ENCODE measurements around the gene ZNF689.

ZNF689 gene

GRCh38 chr16:30565984-30566383 lies 44.2 kb downstream of the ZNF689 start:
- POLR2A ChIA-PET = no interaction called here
- no peaks in the 10 kb centered on the region for H3K9me3 ChIP-seq (ENCODE audit: control extremely low read depth in 1 of 5, control insufficient read depth in 4 of 5, insufficient read depth in 2 of 5, low read depth in 1 of 5, low read length in 4 of 5)
- no peaks in the 10 kb centered on the region for H3K36me3 ChIP-seq (ENCODE audit: control insufficient read depth in 4 of 4, insufficient read depth in 4 of 4, low read length in 3 of 4)
- no peak overlapping the region for H3K27ac ChIP-seq (ENCODE audit: insufficient read depth in 1 of 2, low read depth in 1 of 2, low read length in 2 of 2, poor library complexity in 1 of 2, severe bottlenecking in 2 of 2)
- DNase-seq = no peak
- CTCF ChIA-PET = interaction anchor here (0.5 to 1.5 kb wide), 7 partner anchors 32 to 135 kb away, joined by 3 to 6 read pairs (median 4); partner anchors contain the start of gene PRR14
- WGBS (ENCODE audit: insufficient coverage) = 96% methylated on average over 8 of the region's 8 CpGs
- H3K27me3 ChIP-seq (replicated peaks in 2 of 5; ENCODE audit: control insufficient read depth in 4 of 5, insufficient read depth in 5 of 5, low read length in 4 of 5) = no peaks in the 10 kb centered on the region
- peaks cover 3 to 45% (median 33%) of the 10 kb centered on the region in 4 experiments for H3K4me1 ChIP-seq (ENCODE audit: control extremely low read depth in 1 of 4, control insufficient read depth in 4 of 4, insufficient read depth in 4 of 4, low read length in 3 of 4)
- H3K4me3 ChIP-seq (ENCODE audit: control insufficient read depth in 1 of 7, extremely low read depth in 1 of 7, insufficient read depth in 4 of 7, low read depth in 2 of 7, low read length in 6 of 7) = no peak overlapping the region

- Histone ChIP-seq H3K9me3 (ENCODE audit: control extremely low read depth in 1 of 5, control insufficient read depth in 4 of 5, insufficient read depth in 2 of 5, low read depth in 1 of 5, low read length in 4 of 5) (no peaks in the 10 kb centered on the region), H3K27me3 (replicated peaks in 2 of 5; ENCODE audit: control insufficient read depth in 4 of 5, insufficient read depth in 5 of 5, low read length in 4 of 5) (no peaks in the 10 kb centered on the region), H3K4me1 (ENCODE audit: control extremely low read depth in 1 of 4, control insufficient read depth in 4 of 4, insufficient read depth in 4 of 4, low read length in 3 of 4) (peaks cover 3 to 41% (median 31%) of the 10 kb centered on the region in 4 experiments), H3K36me3 (ENCODE audit: control insufficient read depth in 4 of 4, insufficient read depth in 4 of 4, low read length in 3 of 4) (no peaks in the 10 kb centered on the region), H3K4me3 (ENCODE audit: control insufficient read depth in 1 of 7, extremely low read depth in 1 of 7, insufficient read depth in 4 of 7, low read depth in 2 of 7, low read length in 6 of 7) (no peak overlapping the region), H3K27ac (ENCODE audit: insufficient read depth in 1 of 2, low read depth in 1 of 2, low read length in 2 of 2, poor library complexity in 1 of 2, severe bottlenecking in 2 of 2) (no peak overlapping the region)
- ChIA-PET CTCF (interaction anchor here (0.5 to 1.5 kb wide), 6 partner anchors 32 to 136 kb away, joined by 3 to 6 read pairs (median 4); partner anchors contain the start of gene PRR14), POLR2A (no interaction called here)
- DNase-seq = no peak
- 72% methylated on average over 3 of the region's 7 CpGs for WGBS (ENCODE audit: insufficient coverage)
Measured at GRCh38 chr16:30565526-30565925, 44.7 kb downstream of the ZNF689 start.

- DNase-seq = peak in 2 of 3 donors; percentile 22 to 34
- WGBS (ENCODE audit: insufficient coverage) = 100% methylated on average over 9 of the region's 14 CpGs
- Histone ChIP-seq H3K27ac (ENCODE audit: insufficient read depth in 1 of 2, low read depth in 1 of 2, low read length in 2 of 2, poor library complexity in 1 of 2, severe bottlenecking in 2 of 2) (peak overlapping the region in 1 of 2 experiments; percentile 71), H3K9me3 (ENCODE audit: control extremely low read depth in 1 of 5, control insufficient read depth in 4 of 5, insufficient read depth in 2 of 5, low read depth in 1 of 5, low read length in 4 of 5) (no peaks in the 10 kb centered on the region), H3K36me3 (ENCODE audit: control insufficient read depth in 4 of 4, insufficient read depth in 4 of 4, low read length in 3 of 4) (no peaks in the 10 kb centered on the region), H3K27me3 (replicated peaks in 2 of 5; ENCODE audit: control insufficient read depth in 4 of 5, insufficient read depth in 5 of 5, low read length in 4 of 5) (no peaks in the 10 kb centered on the region), H3K4me1 (ENCODE audit: control extremely low read depth in 1 of 4, control insufficient read depth in 4 of 4, insufficient read depth in 4 of 4, low read length in 3 of 4) (peaks cover 0 to 23% (median 19%) of the 10 kb centered on the region in 4 experiments), H3K4me3 (ENCODE audit: control insufficient read depth in 1 of 7, extremely low read depth in 1 of 7, insufficient read depth in 4 of 7, low read depth in 2 of 7, low read length in 6 of 7) (peak overlapping the region in 5 of 7 experiments; percentile 70 to 89 (median 80))
- POLR2A ChIA-PET = interaction anchor here (0.6 to 1.7 kb wide), 3 partner anchors 27 to 167 kb away, joined by 3 to 7 read pairs (median 6); partner anchors contain the start of genes ZNF48 and ZNF747
- CTCF ChIA-PET = interaction anchor here (0.6 to 1.1 kb wide), 7 partner anchors 9 to 75 kb away, joined by 3 to 4 read pairs (median 3); partner anchors contain the start of gene ZNF688
Measured at GRCh38 chr16:30562021-30562420, 48.2 kb downstream of the ZNF689 start.

- ChIA-PET POLR2A (interaction anchor here (0.6 to 1.7 kb wide), 3 partner anchors 13 to 120 kb away, joined by 4 to 7 read pairs (median 6); partner anchors contain the start of gene ZNF747), CTCF (interaction anchor here (0.6 to 1.1 kb wide), 6 partner anchors 10 to 76 kb away, joined by 3 to 4 read pairs (median 3); partner anchors contain the start of gene ZNF688)
- Histone ChIP-seq H3K4me1 (ENCODE audit: control extremely low read depth in 1 of 4, control insufficient read depth in 4 of 4, insufficient read depth in 4 of 4, low read length in 3 of 4) (peaks cover 0 to 24% (median 20%) of the 10 kb centered on the region in 4 experiments), H3K4me3 (ENCODE audit: control insufficient read depth in 1 of 7, extremely low read depth in 1 of 7, insufficient read depth in 4 of 7, low read depth in 2 of 7, low read length in 6 of 7) (peak overlapping the region in 6 of 7 experiments; percentile 56 to 89 (median 76)), H3K36me3 (ENCODE audit: control insufficient read depth in 4 of 4, insufficient read depth in 4 of 4, low read length in 3 of 4) (peaks cover 0 to 2% (median 0%) of the 10 kb centered on the region in 4 experiments), H3K27me3 (replicated peaks in 2 of 5; ENCODE audit: control insufficient read depth in 4 of 5, insufficient read depth in 5 of 5, low read length in 4 of 5) (no peaks in the 10 kb centered on the region), H3K9me3 (ENCODE audit: control extremely low read depth in 1 of 5, control insufficient read depth in 4 of 5, insufficient read depth in 2 of 5, low read depth in 1 of 5, low read length in 4 of 5) (no peaks in the 10 kb centered on the region), H3K27ac (ENCODE audit: insufficient read depth in 1 of 2, low read depth in 1 of 2, low read length in 2 of 2, poor library complexity in 1 of 2, severe bottlenecking in 2 of 2) (peak overlapping the region; percentile 58 to 71)
- peak in 2 of 3 donors; percentile 41 to 42 for DNase-seq
- WGBS (ENCODE audit: insufficient coverage) = 14% methylated on average over 45 of the region's 46 CpGs
Measured at GRCh38 chr16:30561089-30561816, 48.9 kb downstream of the ZNF689 start.

GRCh38 chr16:30559690-30560089 lies 50.5 kb downstream of the ZNF689 start:
- H3K27me3 ChIP-seq (replicated peaks in 2 of 5; ENCODE audit: control insufficient read depth in 4 of 5, insufficient read depth in 5 of 5, low read length in 4 of 5) = no peaks in the 10 kb centered on the region
- ChIA-PET CTCF (interaction anchor here (0.6 to 3.3 kb wide), 2 partner anchors 16 to 24 kb away, joined by 3 to 29 read pairs; partner anchors contain the start of gene ZNF747), POLR2A (no interaction called here)
- H3K4me1 ChIP-seq (ENCODE audit: control extremely low read depth in 1 of 4, control insufficient read depth in 4 of 4, insufficient read depth in 4 of 4, low read length in 3 of 4) = peaks cover 0 to 24% (median 20%) of the 10 kb centered on the region in 4 experiments
- DNase-seq = no peak
- no peak overlapping the region for H3K4me3 ChIP-seq (ENCODE audit: control insufficient read depth in 1 of 7, extremely low read depth in 1 of 7, insufficient read depth in 4 of 7, low read depth in 2 of 7, low read length in 6 of 7)
- H3K9me3 ChIP-seq (ENCODE audit: control extremely low read depth in 1 of 5, control insufficient read depth in 4 of 5, insufficient read depth in 2 of 5, low read depth in 1 of 5, low read length in 4 of 5) = no peaks in the 10 kb centered on the region
- no peak overlapping the region for H3K27ac ChIP-seq (ENCODE audit: insufficient read depth in 1 of 2, low read depth in 1 of 2, low read length in 2 of 2, poor library complexity in 1 of 2, severe bottlenecking in 2 of 2)
- peaks cover 0 to 14% (median 13%) of the 10 kb centered on the region in 4 experiments for H3K36me3 ChIP-seq (ENCODE audit: control insufficient read depth in 4 of 4, insufficient read depth in 4 of 4, low read length in 3 of 4)
- 100% methylated on average over 4 of the region's 6 CpGs for WGBS (ENCODE audit: insufficient coverage)

- Histone ChIP-seq H3K4me3 (ENCODE audit: control insufficient read depth in 1 of 7, extremely low read depth in 1 of 7, insufficient read depth in 4 of 7, low read depth in 2 of 7, low read length in 6 of 7) (peak overlapping the region in 5 of 7 experiments; percentile 8 to 88 (median 75)), H3K9me3 (ENCODE audit: control extremely low read depth in 1 of 5, control insufficient read depth in 4 of 5, insufficient read depth in 2 of 5, low read depth in 1 of 5, low read length in 4 of 5) (no peaks in the 10 kb centered on the region), H3K4me1 (ENCODE audit: control extremely low read depth in 1 of 4, control insufficient read depth in 4 of 4, insufficient read depth in 4 of 4, low read length in 3 of 4) (peaks cover 0 to 25% (median 20%) of the 10 kb centered on the region in 4 experiments), H3K27me3 (replicated peaks in 2 of 5; ENCODE audit: control insufficient read depth in 4 of 5, insufficient read depth in 5 of 5, low read length in 4 of 5) (no peaks in the 10 kb centered on the region), H3K36me3 (ENCODE audit: control insufficient read depth in 4 of 4, insufficient read depth in 4 of 4, low read length in 3 of 4) (peaks cover 0 to 22% (median 17%) of the 10 kb centered on the region in 4 experiments), H3K27ac (ENCODE audit: insufficient read depth in 1 of 2, low read depth in 1 of 2, low read length in 2 of 2, poor library complexity in 1 of 2, severe bottlenecking in 2 of 2) (peak overlapping the region in 1 of 2 experiments; percentile 97)
- CTCF ChIA-PET = interaction anchor here (0.6 to 3.3 kb wide), 5 partner anchors 8 to 109 kb away, joined by 3 to 29 read pairs (median 6); partner anchors contain the start of genes ZNF747 and ZNF785
- 97% methylated on average over 15 of the region's 21 CpGs for WGBS (ENCODE audit: insufficient coverage)
- DNase-seq = no peak
- POLR2A ChIA-PET = interaction anchor here (1.2 to 2.7 kb wide), 3 partner anchors 13 to 27 kb away, joined by 3 to 17 read pairs (median 12); partner anchors contain the start of genes ZNF688 and ZNF747
Measured at GRCh38 chr16:30558789-30559377, 51.3 kb downstream of the ZNF689 start.
